HG02981 (cell line): ENCODE measurements around the gene IL26.
A peak's percentile ranks its signal among the peaks of the same experiment; 100 is the strongest.
"Not testable (repeated sequence)": the region's sequence is repeated elsewhere in the genome, so short reads cannot be mapped to it uniquely, and the experiment has no call there.

Experiments used
- ATAC-seq: cut with Tn5 transposase; IDR thresholded peaks from one replicate; pipeline ENCODE4 v1.9.1; 2021; ENCODE audit warnings: mild to moderate bottlenecking, moderate library complexity; ENCODE audit not compliant: unreplicated experiment

IL26 gene

DNA sequence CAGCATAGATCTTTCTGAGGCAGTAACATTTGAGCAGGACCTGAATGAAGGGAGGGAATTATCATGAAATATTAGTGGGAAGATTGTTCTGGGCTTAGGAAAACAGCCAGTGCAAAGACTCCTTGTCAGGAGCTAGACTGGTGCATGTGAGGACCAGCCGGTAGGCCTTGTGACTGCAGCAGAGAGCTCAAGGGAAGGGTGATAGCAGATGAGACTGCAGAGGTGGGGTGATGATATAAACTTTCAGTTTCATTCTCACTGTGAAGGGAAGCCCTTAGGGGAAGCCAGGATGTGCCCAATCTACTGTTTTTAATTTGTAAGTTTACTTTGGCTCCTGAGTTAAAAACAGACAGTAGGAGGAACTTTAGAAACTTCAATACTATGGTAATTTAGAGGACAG is 15.4 kb upstream of the IL26 start:
- peak; percentile 98 for ATAC-seq

DNA sequence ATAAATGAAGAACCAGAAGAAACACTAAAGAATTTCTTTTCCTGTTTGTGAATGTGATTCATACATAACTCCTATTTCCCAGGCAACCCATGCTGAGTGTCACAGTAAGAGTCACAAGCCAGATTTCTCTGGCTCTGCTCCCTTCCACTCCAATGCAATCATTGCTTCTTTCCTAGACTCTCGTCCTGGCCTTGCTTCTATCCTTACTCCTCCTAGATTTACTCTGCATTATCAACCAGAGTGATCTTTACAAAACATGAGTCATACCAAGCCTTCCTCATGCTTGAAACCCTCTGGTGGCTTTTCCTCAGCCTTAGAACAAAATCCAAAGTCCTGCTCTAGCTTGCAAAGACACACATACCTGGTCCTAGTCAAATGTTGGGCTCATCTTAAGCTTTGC is 14.5 kb upstream of the IL26 start:
- ATAC-seq = no peak

DNA sequence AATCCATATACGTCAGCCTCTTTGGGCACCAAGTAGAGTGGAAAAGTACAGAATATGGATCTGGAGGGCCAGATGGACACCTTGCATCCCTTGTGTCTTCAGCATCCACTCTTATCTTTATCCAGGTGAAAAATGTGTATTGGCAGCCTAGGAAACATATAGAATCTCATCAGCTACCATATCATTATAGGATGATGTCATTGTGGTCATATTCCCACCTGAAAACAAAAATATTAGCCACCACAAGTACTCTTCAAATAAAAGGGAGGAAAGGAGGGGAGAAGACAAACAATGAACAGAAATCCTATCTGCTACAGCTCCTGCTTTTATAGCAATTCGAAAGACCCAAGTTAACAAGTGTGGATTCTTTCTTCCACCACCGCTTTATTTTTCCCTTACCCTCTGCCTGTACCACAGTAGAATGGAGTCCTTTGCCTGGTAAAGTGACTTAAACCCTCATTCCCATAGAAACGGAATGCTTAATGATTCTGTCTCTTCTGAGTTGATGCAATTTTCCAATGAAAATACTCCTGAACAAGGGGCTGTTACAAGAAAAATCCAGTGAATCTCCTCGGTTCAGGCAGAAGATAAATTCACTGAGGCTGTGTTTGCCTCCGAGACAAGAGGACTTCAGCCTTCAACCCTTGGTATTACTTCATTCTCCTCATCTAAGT is 13.8 kb upstream of the IL26 start:
- ATAC-seq = no peak

DNA sequence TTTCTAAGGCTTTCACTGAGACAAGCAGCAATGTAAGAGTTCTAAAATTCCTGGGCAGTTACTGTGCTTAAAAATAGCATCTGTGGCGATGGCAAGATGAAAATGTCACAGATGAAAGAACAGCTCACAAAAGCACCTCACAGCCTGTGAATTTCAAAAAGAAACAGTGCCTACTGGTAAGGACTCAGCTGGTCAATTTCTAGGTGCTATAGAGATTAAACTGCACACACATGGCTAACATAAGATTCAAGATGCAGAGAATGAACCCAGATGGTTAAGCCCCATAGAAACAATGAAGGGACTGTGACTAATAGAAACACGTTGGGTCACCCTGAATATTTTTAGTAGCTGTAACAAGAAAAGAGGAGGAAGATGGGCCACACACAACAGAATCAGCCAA is 12.0 kb upstream of the IL26 start:
- ATAC-seq = no peak

DNA sequence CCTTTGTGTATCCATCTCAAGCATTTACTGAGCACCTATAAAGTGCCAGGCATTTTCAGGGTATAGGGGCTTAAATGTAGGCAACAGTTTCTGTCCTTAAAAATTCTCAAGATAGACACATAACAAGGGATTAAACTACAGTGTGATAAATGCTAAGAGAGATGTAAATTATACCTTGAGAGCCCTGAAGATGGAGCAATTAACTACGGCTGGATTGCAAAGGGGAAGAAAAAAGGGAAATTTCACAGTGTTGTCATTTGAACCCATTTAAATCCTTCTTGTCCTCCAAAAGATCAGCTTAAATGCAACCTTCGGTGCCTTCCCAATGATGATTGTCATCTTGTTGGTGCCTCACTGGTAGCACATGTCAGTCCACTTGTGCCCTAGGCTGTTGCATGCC is 11.5 kb upstream of the IL26 start:
- ATAC-seq = no peak

DNA sequence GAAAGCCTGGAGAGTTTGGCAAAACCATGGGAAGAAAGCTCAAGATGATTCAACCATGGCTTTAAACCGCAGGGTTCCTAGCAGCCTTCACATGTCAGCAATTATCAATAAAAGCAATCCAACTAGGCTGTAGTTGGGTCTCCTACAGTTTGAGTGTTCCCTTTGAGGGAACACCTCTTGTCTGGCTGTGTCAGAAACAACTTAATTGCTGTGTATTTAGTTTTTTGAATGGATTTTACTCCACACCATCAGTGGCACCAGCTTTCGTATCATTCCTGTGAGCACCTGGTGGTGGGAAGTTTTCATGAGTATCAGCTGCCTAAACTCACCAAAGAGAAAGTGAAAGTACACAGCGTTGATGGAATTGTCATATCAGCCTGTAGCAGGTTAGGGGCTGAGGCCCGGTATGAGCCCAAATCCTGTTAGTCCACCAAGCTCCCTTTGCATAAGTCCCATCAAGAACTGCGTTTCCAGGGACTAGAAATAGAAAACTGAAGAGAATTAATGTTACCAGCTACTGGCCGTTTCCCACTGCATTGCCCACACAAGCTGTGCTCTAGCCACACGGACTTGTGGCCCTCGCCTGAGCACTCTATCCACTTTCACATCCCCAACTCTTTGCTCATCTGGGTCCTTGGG is 10.9 kb upstream of the IL26 start:
- ATAC-seq = peak; percentile 47

DNA sequence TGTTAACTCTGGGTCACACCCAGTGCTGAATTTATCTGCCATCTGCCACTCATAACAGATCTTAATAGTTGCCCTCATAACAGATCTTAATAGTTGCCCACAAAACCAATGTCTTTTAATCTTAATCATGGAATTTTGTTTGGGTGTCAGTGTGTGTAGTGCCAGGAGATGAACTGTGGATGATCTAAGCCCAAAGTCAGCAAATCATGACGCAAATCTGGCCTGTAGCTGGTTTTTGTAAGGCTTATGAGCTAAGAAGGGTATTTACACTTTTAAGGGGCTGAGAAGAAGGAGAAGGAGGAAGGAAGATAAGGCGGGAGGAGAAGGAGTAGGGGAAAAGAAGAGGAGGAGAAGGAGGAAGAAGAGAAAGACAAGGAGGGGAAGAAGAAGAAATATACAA is 10.0 kb upstream of the IL26 start:
- ATAC-seq = no peak

DNA sequence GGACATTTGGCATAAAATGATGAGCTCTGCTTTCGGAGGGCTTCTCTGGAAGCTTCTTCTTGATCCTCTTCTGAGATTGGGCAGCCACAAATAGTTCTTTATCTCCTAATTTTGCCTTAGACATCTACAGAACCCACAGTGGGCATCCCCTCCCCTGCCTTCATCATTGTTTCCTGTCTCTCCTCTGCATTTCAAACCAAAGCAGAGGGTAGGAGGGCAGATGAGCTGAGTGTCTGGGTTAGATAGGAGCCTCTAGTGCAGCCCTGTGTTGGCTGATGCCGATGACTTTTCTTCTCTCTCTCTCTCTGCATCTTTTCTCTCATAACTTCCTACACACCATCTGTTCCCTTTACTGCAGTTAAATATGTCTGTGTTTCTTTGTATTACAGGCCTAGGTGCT is 8.5 kb upstream of the IL26 start:
- ATAC-seq = no peak

DNA sequence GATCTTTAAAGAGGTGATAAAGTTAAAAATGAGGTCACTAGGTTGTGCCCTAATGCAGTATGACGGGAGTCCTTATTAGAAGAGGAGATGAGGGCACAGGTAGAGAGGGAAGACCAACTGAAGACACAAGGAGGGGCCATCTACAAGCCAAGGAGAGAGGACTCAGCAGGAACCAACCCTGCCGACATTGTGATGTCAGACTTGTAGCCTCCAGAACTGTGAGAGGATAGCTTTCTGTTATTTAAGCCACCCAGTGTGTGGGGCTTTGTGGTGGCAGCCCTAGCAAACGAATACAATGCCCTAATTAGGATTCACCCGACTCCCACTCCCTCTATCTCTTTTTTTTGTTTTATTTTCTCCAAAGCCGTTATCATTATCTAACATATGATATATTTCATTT is 7.9 kb upstream of the IL26 start:
- ATAC-seq = no peak

DNA sequence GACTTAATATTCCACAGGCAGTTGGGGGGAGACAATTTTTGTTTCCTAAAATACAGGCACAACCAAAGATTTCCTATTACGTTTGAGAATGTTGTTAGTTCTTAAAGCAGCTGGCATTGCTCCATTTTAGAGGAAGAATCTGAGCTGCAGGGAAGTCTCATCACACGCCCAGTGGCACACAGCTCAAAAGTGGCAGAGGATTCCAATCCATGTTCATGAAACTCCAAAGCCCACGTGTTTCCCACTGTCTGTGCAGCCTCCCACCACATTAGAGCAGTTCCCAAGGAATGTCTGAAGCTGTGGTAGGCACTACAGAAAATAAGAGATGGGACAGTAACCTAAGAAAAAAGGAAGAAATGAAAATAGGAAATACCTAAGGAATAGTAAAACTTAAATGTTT is 6.1 kb upstream of the IL26 start:
- ATAC-seq = no peak

DNA sequence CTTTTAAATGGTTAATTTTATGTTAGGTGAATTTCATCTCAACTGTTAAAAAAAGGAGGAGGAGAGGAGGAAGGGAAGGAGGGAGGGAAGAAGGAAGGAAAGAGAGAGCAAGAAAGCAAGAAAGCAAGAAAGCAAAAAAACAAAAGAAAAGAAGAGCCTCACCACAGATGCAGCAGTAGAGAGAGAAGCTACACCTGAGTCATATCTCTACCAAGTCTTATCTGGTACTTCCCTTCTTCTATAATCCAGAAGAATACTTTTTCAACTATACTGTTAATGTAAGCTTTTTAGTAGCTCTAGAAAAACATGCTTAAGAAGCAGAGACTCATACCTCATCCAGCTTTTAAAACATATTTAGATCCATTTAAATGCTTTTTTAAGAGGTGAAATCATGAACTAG is 5.6 kb upstream of the IL26 start:
- no peak for ATAC-seq

DNA sequence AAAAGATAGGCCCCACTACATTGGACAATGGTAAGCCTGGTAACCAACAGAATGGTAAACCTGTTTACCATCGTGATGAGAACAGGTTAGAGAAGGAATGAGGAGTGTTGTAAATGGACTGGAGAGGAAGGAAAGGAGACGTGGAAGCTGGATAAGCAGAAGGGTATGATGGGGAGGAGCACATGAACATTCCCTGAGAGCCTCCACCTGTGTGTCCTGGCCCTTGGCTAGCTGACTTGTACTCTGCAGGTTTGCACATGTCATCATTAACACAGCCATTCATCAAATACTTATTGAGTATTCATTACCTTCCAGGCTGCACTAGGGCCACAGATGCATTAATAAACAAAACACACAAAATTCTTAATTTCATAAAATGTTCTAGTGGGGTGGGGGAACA is 4.3 kb upstream of the IL26 start:
- no peak for ATAC-seq

DNA sequence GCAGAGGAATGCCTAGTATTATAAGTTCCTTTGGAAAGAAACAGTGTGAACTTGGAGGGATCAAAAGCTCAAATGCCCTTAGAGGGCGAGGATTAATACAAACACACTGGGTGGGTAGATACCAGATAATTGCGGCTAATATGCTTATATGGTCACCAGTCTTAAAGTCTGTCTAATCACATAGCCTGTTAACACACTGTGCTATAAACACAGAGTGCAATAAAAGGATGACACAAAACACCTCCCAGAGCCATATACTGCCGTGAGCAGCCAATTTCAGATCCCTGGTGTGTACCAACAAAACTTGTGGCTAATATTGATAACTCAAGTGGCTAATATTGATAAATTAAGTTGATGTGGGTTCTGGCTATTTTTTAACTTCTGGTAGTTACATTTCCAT is 1.7 kb upstream of the IL26 start:
- ATAC-seq = no peak

DNA sequence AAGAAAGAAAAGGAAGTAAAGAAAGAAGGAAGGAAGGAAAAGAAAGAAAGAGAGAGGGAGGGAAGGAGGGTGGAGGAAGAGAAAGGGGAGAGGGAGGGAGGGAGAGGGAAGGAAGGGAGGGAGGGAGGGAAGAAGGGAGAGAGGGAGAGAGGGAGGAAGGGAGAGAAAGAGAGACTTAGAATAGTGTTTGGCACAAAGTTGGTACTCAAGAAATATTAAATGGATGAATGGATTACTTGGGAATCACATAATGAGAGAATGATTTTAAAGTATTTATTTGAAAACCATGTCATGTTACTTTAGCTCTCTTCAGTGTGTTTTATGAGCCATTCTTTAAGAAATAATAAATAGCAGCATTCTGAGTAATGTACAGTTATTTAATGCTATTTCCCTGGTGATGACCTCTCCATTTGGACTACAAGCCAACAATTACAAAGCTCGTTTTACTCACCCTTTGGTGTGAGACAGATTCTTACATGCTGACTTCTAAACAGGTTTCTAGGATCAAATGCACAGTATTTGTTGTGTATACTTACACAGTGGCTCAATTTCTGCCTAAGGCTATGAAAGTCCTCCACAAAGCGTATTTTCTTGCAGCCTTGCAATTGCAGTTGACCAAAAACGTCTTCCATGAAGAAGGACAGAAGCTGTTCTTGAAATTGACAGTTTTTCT is 861 bp downstream of the IL26 start:
- no peak for ATAC-seq

DNA sequence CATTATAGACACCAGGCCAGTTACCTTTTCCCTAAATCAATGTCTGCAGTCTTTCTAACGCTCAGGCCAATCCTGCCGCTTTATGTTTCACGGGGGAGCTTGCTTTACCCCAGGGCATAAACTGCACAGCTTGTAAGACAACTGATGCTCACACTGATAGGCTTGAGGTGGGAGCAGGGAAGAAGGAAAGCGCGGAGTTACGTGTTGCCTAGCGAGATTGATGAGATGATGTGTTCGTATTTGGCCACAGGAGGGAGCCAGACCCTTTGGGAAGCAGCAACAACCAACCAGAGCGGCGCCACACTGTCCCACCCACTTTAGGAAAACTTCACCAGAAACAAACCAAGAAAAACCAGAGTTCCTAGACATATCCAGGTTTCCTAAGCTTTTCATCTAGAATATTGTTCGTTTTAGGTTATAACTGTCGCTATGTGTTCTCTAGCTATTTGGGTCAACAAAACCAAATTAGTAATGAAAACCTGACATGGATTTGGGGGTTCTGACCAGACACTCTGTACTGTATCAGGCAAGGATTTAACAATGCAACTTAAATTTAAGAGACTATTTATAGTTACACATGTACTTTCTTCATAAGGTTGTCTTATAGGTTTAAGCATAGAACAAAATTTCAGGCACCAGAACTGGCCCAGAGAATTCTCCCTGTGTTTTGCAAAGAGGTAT is 2.4 kb downstream of the IL26 start:
- peak; percentile 89 for ATAC-seq

DNA sequence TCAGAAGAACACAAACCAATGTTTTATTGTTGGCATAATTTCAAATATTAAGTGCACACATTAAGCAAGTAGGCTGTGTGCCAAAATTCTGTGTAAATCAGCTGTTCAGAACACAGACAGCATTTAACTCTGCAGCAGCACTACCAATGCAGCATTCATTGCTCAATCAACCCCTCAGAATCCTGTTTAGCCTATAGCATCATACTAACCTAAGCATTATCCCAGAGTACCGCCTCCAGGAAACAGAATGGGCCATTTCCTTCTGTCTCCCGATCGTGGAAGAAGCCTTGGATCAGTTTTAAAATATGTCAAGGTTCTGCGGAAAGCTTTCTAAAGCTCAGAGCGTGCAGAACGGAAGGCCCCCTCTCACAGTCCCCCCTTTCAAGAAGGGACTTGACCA is 3.3 kb downstream of the IL26 start:
- ATAC-seq = no peak

DNA sequence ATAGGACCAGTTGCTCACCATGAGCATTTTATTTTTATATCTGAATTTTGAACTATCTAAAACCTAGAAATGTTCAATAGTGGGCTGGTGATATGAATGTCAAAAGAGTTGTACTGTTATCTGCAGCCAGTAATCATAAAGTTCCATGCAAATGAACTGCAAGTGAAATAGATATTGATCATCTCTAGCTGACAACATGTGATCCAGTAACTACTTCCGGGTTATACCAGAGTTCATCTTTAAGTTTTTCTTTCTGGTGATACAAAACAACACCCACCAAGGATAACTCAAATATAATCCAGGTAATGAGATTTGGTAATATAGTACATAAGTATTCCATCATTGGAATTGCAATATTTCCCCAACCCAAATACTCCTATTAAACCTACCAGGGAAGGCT is 4.1 kb downstream of the IL26 start:
- ATAC-seq = no peak

DNA sequence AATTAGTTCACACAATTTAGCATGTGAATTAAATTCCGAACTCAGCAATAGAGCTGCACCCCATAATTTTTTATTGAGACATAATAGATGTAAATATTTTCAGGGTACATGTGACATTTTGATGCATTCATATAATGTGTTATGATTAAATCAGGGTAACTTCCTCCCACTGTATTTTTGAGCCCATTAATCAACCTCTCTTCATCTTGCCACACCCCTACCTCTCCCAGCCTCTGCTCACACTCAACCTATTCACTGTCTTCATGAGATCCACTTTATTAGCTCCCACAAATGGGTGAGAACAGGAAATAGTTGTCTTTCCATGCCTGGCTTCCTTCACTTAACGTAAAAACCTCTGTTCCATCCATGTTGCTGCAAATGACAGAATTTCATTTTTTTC is 14.7 kb downstream of the IL26 start:
- no peak for ATAC-seq

DNA sequence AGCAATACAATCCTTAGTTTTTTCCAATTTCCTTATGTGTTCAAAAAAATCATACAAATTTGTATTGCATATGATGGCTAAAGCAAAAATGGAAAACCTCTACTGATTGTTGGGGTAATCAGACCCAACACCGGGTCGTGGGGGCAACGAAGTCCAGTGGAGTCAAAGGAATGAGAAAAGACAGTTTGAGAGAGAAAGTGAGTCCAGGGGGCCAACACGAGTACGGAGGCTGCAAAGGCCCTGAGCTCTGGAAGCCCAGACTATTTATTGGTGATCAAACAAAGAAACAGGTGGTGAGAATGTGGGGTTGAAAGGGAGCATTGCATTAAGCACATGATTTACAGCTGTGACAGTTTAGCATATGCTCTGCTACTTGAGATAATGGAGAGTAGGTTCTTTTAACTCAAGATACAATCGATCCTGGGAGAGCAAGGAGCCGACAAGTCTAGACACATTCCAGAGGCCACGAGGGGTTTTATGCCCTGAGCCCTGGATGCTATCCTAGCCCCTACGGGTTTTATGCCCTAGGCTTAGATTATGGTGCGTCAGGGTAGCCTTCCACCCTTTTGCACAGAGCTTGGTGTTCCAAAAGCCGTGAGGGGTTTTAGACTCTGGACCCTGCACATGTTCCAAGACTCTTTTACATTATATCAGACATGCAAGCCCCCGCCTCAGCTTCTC is 16.4 kb downstream of the IL26 start:
- ATAC-seq = not testable (repeated sequence)

DNA sequence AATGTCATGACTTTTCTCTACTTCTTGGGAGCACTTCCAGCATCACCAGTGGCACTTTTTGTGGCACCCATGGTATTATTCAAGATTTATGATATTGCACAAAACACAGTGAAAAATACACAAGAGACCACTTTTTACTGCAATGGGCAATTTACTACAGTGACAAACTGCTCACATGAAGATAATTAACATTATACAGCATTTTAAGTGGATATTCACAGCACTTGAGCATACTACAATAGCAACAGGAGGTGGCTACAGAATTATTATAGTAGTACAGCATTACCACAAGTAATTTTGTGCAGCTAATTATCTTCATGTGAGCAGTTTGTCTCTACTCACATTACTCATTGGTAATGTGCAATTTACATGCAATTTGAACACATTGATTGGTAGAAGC is 18.3 kb downstream of the IL26 start:
- ATAC-seq = no peak

DNA sequence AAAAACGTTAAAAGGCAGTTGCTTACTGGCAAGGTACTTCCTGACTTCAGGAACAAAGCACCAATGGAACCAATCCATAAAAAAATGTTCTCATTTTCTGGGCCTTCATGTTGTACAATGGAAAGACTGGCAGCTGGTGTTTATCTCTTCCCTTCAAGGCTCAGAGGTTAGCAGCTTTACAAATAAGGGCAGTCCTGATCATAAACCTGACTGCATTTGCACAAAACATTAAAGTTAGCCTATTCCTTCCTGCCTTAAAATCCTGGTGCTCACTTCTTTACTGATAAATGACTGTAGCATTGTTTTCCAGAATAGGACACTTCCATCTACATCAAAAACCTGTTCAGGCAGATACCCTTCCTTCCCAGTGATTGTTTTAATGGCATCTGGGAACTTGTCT is 19.2 kb downstream of the IL26 start:
- no peak for ATAC-seq
